GM18499 (cell line): Measurements from ENCODE around the gene CSNK2A3.
"Not testable (repeated sequence)": the region's sequence is repeated elsewhere in the genome, so short reads cannot be mapped to it uniquely, and the experiment has no call there.

ENCODE experiments used
- ATAC-seq: cut with Tn5 transposase; IDR thresholded peaks from one replicate; pipeline ENCODE4 v1.9.1; 2021; ENCODE audit warnings: moderate number of reproducible peaks; ENCODE audit not compliant: insufficient read depth, unreplicated experiment

The CSNK2A3 gene

GRCh38 chr11:11380883-11381282, 27.8 kb upstream of the CSNK2A3 start:
- ATAC-seq = no peak

- ATAC-seq = no peak
Observed at GRCh38 chr11:11380340-11380739, 27.3 kb upstream of the CSNK2A3 start.

GRCh38 chr11:11379661-11380060, 26.6 kb upstream of the CSNK2A3 start:
- no peak for ATAC-seq

- ATAC-seq = no peak
Observed at GRCh38 chr11:11378184-11378940, 25.3 kb upstream of the CSNK2A3 start.

GRCh38 chr11:11374358-11375148, 21.5 kb upstream of the CSNK2A3 start:
- ATAC-seq = no peak

GRCh38 chr11:11373934-11374333, 20.9 kb upstream of the CSNK2A3 start:
- no peak for ATAC-seq

GRCh38 chr11:11372461-11372860, 19.4 kb upstream of the CSNK2A3 start:
- ATAC-seq = no peak

GRCh38 chr11:11370962-11371303, 17.9 kb upstream of the CSNK2A3 start:
- ATAC-seq = no peak

- ATAC-seq = no peak
Observed at GRCh38 chr11:11370255-11370961, 17.4 kb upstream of the CSNK2A3 start.

- ATAC-seq = no peak
Observed at GRCh38 chr11:11366793-11367192, 13.7 kb upstream of the CSNK2A3 start.

- ATAC-seq = no peak
Observed at GRCh38 chr11:11363674-11364073, 10.6 kb upstream of the CSNK2A3 start.

GRCh38 chr11:11359611-11360010, 6.6 kb upstream of the CSNK2A3 start:
- no peak for ATAC-seq

GRCh38 chr11:11356842-11357241, 3.8 kb upstream of the CSNK2A3 start:
- ATAC-seq = no peak

- ATAC-seq = not testable (repeated sequence)
Observed at GRCh38 chr11:11351851-11352250, 1.2 kb downstream of the CSNK2A3 start.

- ATAC-seq = no peak
Observed at GRCh38 chr11:11351042-11351586, 1.9 kb downstream of the CSNK2A3 start.

- ATAC-seq = no peak
Observed at GRCh38 chr11:11349870-11350337, 3.1 kb downstream of the CSNK2A3 start.

- no peak for ATAC-seq
Observed at GRCh38 chr11:11349106-11349825, 3.8 kb downstream of the CSNK2A3 start.

GRCh38 chr11:11348303-11348702, 4.7 kb downstream of the CSNK2A3 start:
- no peak for ATAC-seq

- no peak for ATAC-seq
Observed at GRCh38 chr11:11347592-11347991, 5.5 kb downstream of the CSNK2A3 start.

GRCh38 chr11:11346303-11346702, 6.7 kb downstream of the CSNK2A3 start:
- no peak for ATAC-seq
